Measurements from ENCODE around the gene BACE1-AS. TPM values are rescaled to one million over a fixed set of nuclear protein-coding genes. Genes with fewer than 3 reads are reported as not detected.

BACE1-AS gene
- polyA plus RNA-seq, 2 of the 4 experiments (the other 2 are of a cell fraction), result 2.0 to 4.4 TPM

GRCh38 chr11:117313091-117313490 lies 21.9 kb downstream of the BACE1-AS start (continued):
- TF ChIP-seq PBX3 (IDR thresholded peaks at IDR 0.05), result no peak

GRCh38 chr11:117313828-117314768 lies 23.0 kb downstream of the BACE1-AS start:
- Histone ChIP-seq H3K4me1 (no peaks in the 10 kb centered on the region), H3K9me3 (no peaks in the 10 kb centered on the region), H3K4me3 (no peak overlapping the region), H3K4me2 (no peak overlapping the region), H3K27ac (no peak overlapping the region)
- DNase-seq (ENCODE audit: low read depth in 1 of 2, low spot score in 1 of 2) (no peak), FAIRE-seq (no peak), ATAC-seq (no peak)
- TF ChIP-seq HOXA7 (CRISPR knock-in tag; IDR thresholded peaks at IDR 0.05) (no peak), HOXB5 (CRISPR knock-in tag; IDR thresholded peaks at IDR 0.05) (no peak), FOSL2 (IDR thresholded peaks at IDR 0.05) (no peak), FOSL2 (CRISPR knock-in tag; IDR thresholded peaks at IDR 0.05) (no peak), NR3C1 (IDR thresholded peaks at IDR 0.05) (no peak), RFX5 (IDR thresholded peaks at IDR 0.05) (no peak), CHD4 (IDR thresholded peaks at IDR 0.05; ENCODE audit: borderline replicate concordance) (no peak), EP300 (IDR thresholded peaks at IDR 0.05) (no peak), ZC3H11A (IDR thresholded peaks at IDR 0.05) (no peak)
- WGBS (ENCODE audit: missing lambda C conversion rate), result 83% methylated on average over 8 of the region's 14 CpGs
- ChIA-PET POLR2A (interaction anchor here (1.0 kb wide), 1 partner anchor 13 kb away, joined by 3 read pairs; the partner anchor contains the start of gene CEP164), CTCF (no interaction called here)

- H3K4me2 ChIP-seq, result peak overlapping the region; percentile 65
- 87% methylated on average over 7 of the region's 10 CpGs for WGBS (ENCODE audit: missing lambda C conversion rate)
- H3K4me1 ChIP-seq, result no peaks in the 10 kb centered on the region
- H3K9me3 ChIP-seq, result no peaks in the 10 kb centered on the region
- no peak overlapping the region for H3K4me3 ChIP-seq
- FAIRE-seq (no peak), ATAC-seq (no peak), DNase-seq (ENCODE audit: low read depth in 1 of 2, low spot score in 1 of 2) (no peak)
- H3K27ac ChIP-seq, result no peak overlapping the region; a peak in 1 of 6 replicates
- TF ChIP-seq PBX3 (IDR thresholded peaks at IDR 0.05) (no peak), JUN (IDR thresholded peaks at IDR 0.05) (no peak)
- CTCF ChIA-PET, result interaction anchor here (1.5 kb wide), 1 partner anchor 16 kb away, joined by 3 read pairs; no protein-coding TSS in a partner anchor
- POLR2A ChIA-PET, result no interaction called here
Observed at GRCh38 chr11:117314840-117315239, 23.7 kb downstream of the BACE1-AS start.

- DNase-seq (ENCODE audit: low read depth in 1 of 2, low spot score in 1 of 2) (no peak), ATAC-seq (peak; percentile 56 to 74), FAIRE-seq (no peak)
- CTCF ChIA-PET, result interaction anchor here (0.7 to 1.5 kb wide), 4 partner anchors 12 to 75 kb away, joined by 3 read pairs; partner anchors contain the start of gene CEP164
- POLR2A ChIA-PET, result no interaction called here
- WGBS (ENCODE audit: missing lambda C conversion rate), result 32% methylated on average over 20 of the region's 62 CpGs
- no peak for TF ChIP-seq PHF8 (IDR thresholded peaks at IDR 0.05; ENCODE audit: borderline replicate concordance, low read depth)
- TF ChIP-seq JUNB (IDR thresholded peaks at IDR 0.05), result no peak
- H3K4me2 ChIP-seq, result peak overlapping the region; percentile 65
- H3K9me3 ChIP-seq, result no peaks in the 10 kb centered on the region
- H3K4me3 ChIP-seq, result peak overlapping the region; percentile 70
- H3K27ac ChIP-seq, result peak overlapping the region; percentile 57 to 89; a peak in 5 of 6 replicates
- H3K4me1 ChIP-seq, result no peaks in the 10 kb centered on the region
Observed at GRCh38 chr11:117315285-117316196, 24.4 kb downstream of the BACE1-AS start.

Measured in A549 (cell line).